ENCODE results near the gene CCDC160.

CCDC160 gene

DNA sequence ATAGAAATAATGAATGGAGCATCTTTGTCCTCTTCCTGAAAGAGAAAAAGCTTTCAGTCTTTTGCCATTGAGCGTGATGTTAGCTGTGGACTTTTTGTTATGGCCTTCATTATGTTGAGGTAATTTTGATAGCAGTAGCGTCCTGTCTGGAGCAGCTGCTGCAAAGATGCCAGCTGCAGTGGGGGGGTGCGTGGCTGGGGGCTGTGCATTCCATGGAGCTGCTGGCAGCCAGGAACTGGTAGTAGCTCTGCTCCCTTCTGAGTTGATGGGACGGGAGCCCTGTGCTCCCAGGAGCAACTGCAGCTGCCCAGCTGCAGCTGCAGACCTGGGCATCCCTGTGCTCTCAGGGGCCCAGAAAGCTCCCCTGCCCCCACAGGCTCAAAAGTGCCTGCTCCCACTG, 50.4 kb downstream of the CCDC160 start:
- TF ChIP-seq, protein P1, sequence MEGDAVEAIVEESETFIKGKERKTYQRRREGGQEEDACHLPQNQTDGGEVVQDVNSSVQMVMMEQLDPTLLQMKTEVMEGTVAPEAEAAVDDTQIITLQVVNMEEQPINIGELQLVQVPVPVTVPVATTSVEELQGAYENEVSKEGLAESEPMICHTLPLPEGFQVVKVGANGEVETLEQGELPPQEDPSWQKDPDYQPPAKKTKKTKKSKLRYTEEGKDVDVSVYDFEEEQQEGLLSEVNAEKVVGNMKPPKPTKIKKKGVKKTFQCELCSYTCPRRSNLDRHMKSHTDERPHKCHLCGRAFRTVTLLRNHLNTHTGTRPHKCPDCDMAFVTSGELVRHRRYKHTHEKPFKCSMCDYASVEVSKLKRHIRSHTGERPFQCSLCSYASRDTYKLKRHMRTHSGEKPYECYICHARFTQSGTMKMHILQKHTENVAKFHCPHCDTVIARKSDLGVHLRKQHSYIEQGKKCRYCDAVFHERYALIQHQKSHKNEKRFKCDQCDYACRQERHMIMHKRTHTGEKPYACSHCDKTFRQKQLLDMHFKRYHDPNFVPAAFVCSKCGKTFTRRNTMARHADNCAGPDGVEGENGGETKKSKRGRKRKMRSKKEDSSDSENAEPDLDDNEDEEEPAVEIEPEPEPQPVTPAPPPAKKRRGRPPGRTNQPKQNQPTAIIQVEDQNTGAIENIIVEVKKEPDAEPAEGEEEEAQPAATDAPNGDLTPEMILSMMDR (IDR thresholded peaks at IDR 0.05; ENCODE audit: borderline replicate concordance, control extremely low read depth, extremely low read depth, insufficient read depth, missing control alignments) = no peak
- in situ Hi-C loops (cut with MboI; ENCODE audit: low sequenced_read_pairs, unreplicated experiment) = no loop called here
- no peak for DNase-seq (ENCODE audit: low spot score)

DNA sequence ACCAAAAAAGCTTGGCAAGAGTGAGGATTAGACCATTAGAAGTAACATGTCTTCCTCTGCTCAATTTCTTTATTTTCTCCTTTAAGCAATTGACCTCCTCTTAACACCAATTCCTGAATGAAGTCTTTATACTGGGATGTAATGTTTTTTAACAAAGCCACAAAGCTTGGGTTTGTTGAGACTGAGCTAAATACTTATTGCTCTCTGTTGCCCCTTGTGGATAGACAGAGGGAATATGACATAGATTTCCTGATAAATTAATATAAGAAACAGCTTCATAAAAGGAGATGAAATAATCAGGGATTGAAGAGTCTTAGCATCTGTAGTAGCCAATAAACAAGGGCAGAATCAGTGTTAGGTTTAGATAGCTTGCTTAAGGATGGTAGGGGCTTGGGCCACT, 57.6 kb downstream of the CCDC160 start:
- TF ChIP-seq, protein P1 (IDR thresholded peaks at IDR 0.05; ENCODE audit: borderline replicate concordance, control extremely low read depth, extremely low read depth, insufficient read depth, missing control alignments) = no peak
- no peak for DNase-seq (ENCODE audit: low spot score)
- in situ Hi-C loops (cut with MboI; ENCODE audit: low sequenced_read_pairs, unreplicated experiment) = no loop called here
